ENCODE data around the gene CEP104.
"Not testable (repeated sequence)": the region's sequence is repeated elsewhere in the genome, so short reads cannot be mapped to it uniquely, and the experiment has no call there.

The CEP104 gene

GRCh38 chr1:3821447-3821846, 35.6 kb downstream of the CEP104 start:
- DNase-seq, result no peak

GRCh38 chr1:3821004-3821403, 36.0 kb downstream of the CEP104 start:
- no peak for DNase-seq

GRCh38 chr1:3820316-3820715, 36.7 kb downstream of the CEP104 start:
- no peak for DNase-seq

- DNase-seq, result no peak
Observed at GRCh38 chr1:3819771-3820200, 37.2 kb downstream of the CEP104 start.

GRCh38 chr1:3817821-3818597, 39.0 kb downstream of the CEP104 start:
- no peak for DNase-seq

- DNase-seq, result no peak
Observed at GRCh38 chr1:3817138-3817740, 39.8 kb downstream of the CEP104 start.

GRCh38 chr1:3816331-3817137, 40.5 kb downstream of the CEP104 start:
- no peak for DNase-seq

GRCh38 chr1:3814771-3815561, 42.0 kb downstream of the CEP104 start:
- no peak for DNase-seq

- DNase-seq, result no peak
Observed at GRCh38 chr1:3814065-3814464, 42.9 kb downstream of the CEP104 start.

- no peak for DNase-seq
Observed at GRCh38 chr1:3811595-3811911, 45.5 kb downstream of the CEP104 start.

GRCh38 chr1:3810149-3810761, 46.8 kb downstream of the CEP104 start:
- not testable (repeated sequence) for DNase-seq

- DNase-seq, result no peak
Observed at GRCh38 chr1:3809680-3810079, 47.3 kb downstream of the CEP104 start.

- no peak for DNase-seq
Observed at GRCh38 chr1:3807769-3808168, 49.2 kb downstream of the CEP104 start.

- no peak for DNase-seq
Observed at GRCh38 chr1:3805038-3805437, 52.0 kb downstream of the CEP104 start.

- not testable (repeated sequence) for DNase-seq
Observed at GRCh38 chr1:3804627-3804944, 52.4 kb downstream of the CEP104 start.

GRCh38 chr1:3803905-3804626, 52.9 kb downstream of the CEP104 start:
- no peak for DNase-seq

- not testable (repeated sequence) for DNase-seq
Observed at GRCh38 chr1:3800795-3801194, 56.2 kb downstream of the CEP104 start.

GRCh38 chr1:3799976-3800685, 56.9 kb downstream of the CEP104 start:
- no peak for DNase-seq

- peak; percentile 50 for DNase-seq
Observed at GRCh38 chr1:3796215-3797061, 60.6 kb downstream of the CEP104 start, which contains the start of gene LRRC47. Gene LRRC47, minus strand, starts transcription at chr1:3796498. Its CDS starts 22 bp downstream, at chr1:3796476.

Measured in NCI-H1048 (cell line).